Ovary (tissue), 9 donors: Measurements from ENCODE around the gene GPC6. TPM values are rescaled to one million over a fixed set of nuclear protein-coding genes. Genes with fewer than 3 reads are reported as not detected.

Experiments used
- DNase-seq, 5 donors: peaks; one replicate each; pipeline ENCODE4 v3.0.0-alpha.2; 2019 to 2020
- H3K27ac ChIP-seq, 2 donors: fragments of 200-600 bp; one replicate each; pipeline versions ENCODE4 v1.5.1 to v1.8.0; 2019 to 2022
- H3K27me3 ChIP-seq: fragments of 200-600 bp; one replicate; pipeline ENCODE4 v1.8.0; 2022
- H3K36me3 ChIP-seq: fragments of 200-600 bp; sonication (generic); one replicate; pipeline ENCODE4 v1.5.1; 2019
- H3K4me1 ChIP-seq: one replicate; pipeline ENCODE4 v1.8.1; 2013; ENCODE audit warnings: mild to moderate bottlenecking, moderate library complexity; ENCODE audit not compliant: insufficient read depth
- H3K4me3 ChIP-seq: fragments of 200-600 bp; sonication (generic); one replicate; pipeline ENCODE4 v1.5.1; 2017
- H3K9me3 ChIP-seq, 2 donors: fragments of 200-600 bp in 1 of 2; sonication (generic) in 1 of 2; one replicate each; pipeline versions ENCODE4 v1.5.1 to v1.8.1; 2013 to 2019; ENCODE audit warnings: mild to moderate bottlenecking in 1 of 2, moderate library complexity in 1 of 2
- EP300 ChIP-seq: sonication (generic); formaldehyde crosslinking; IDR thresholded peaks from one replicate; pipeline ENCODE4 v1.6.1; 2017; ENCODE audit warnings: antibody characterized with exemption
- POLR2A ChIP-seq: fragments of 450-650 bp; IDR thresholded peaks from one replicate; pipeline ENCODE4 v1.6.1; 2017; ENCODE audit warnings: antibody characterized with exemption, mild to moderate bottlenecking, moderate library complexity
- WGBS, 3 donors: extraction: QIAGEN DNeasy Blood & Tissue Kit in 1 of 3; methylation state at CpG; one replicate each; pipeline versions ENCODE4 v1.1.5 to v1.1.7; 2013 to 2017; 5-methylcytosine and 5-hydroxymethylcytosine counted together
- intact Hi-C, 4 donors: fragments of 100-400 bp; cut with DNase I; formaldehyde crosslinking; loops; one replicate each; pipeline versions ENCODE4 v1.11.0 to v1.15.1; 2022 to 2023
- polyA plus RNA-seq, 2 donors: library from polyadenylated mRNA; stranded (reverse); fragments of 200-250 nt in 1 of 2; fragments of 350-450 nt in 1 of 2; fragmentation: Illumina TruSeq in 1 of 2; extraction: RNeasy Lipid Tissue Mini Kit (QIAGEN cat#74804) in 1 of 2; gene quantifications; one replicate each; pipeline ENCODE4 v1.2.3, GENCODE V29; 2013 to 2014
- total RNA-seq, 7 donors: library from RNA; depleted of rRNA in 2 of 7; stranded (reverse); fragments of >200 nt in 2 of 7; fragmentation: NEBNext Ultra II Directional in 3 of 7; extraction: Animal tissue kit (Norgen Biotek cat#: 25700) in 3 of 7; gene quantifications; one replicate each; pipeline versions ENCODE4 v1.1.0 to v1.2.4, GENCODE V29; 2016 to 2023
- TF ChIP-seq, protein P1 (sequence below), 3 donors: fragments of 450-650 bp in 2 of 3; fragments of 200-600 bp in 1 of 3; IDR thresholded peaks; one replicate each; pipeline versions ENCODE4 v1.5.1 to v1.8.0; 2016 to 2022; ENCODE audit warnings: antibody characterized with exemption in 3 of 3, mild to moderate bottlenecking in 1 of 3
- donor health status: DM: no; HTN: no; CAD: no; lungs with moderate emphysema.
- donor health status: DM: no; HTN: no; CAD: no.
- donor health status: Bipolar disorder and iron deficiency.
- donor health status: DM: yes; HTN: yes; CAD: no.
- donor health status: DM: no; HTN: no; CAD: no.
- donor health status: DM: yes; HTN: yes; CAD: no.

Gene GPC6
- total and polyA plus RNA-seq, 9 donors, result 4.3 to 22.3 (median 17.9) TPM

DNA sequence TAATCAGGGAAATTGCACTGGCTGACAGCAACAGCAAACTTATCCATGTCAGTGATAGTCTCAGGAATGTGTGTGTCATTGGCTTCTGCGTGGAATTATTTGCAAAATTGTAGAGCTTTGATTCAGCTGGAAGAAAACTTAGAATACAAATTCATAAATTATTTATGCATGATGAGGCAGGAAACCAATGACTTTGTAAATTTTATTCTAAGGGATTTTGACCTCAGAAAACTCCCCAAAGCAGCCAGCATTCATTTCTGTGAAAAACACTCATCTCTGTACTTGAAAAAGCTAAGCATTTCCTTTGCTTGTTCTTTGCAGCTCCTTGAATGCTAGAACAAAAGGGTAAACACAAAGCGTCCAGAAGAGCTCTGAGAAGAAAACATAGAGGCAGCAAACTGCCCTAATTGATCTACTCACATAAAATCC is 1090.5 kb downstream of the GPC6 start:
- TF ChIP-seq, protein P1, sequence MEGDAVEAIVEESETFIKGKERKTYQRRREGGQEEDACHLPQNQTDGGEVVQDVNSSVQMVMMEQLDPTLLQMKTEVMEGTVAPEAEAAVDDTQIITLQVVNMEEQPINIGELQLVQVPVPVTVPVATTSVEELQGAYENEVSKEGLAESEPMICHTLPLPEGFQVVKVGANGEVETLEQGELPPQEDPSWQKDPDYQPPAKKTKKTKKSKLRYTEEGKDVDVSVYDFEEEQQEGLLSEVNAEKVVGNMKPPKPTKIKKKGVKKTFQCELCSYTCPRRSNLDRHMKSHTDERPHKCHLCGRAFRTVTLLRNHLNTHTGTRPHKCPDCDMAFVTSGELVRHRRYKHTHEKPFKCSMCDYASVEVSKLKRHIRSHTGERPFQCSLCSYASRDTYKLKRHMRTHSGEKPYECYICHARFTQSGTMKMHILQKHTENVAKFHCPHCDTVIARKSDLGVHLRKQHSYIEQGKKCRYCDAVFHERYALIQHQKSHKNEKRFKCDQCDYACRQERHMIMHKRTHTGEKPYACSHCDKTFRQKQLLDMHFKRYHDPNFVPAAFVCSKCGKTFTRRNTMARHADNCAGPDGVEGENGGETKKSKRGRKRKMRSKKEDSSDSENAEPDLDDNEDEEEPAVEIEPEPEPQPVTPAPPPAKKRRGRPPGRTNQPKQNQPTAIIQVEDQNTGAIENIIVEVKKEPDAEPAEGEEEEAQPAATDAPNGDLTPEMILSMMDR (IDR thresholded peaks at IDR 0.05), result no peak
- no peak for TF ChIP-seq EP300
- no peak for TF ChIP-seq POLR2A
- H3K27ac ChIP-seq, result no peak overlapping the region
- 5 to 13% (median 5%) methylated on average over 2 of the region's 2 CpGs for WGBS, 3 donors
- no peaks in the 10 kb centered on the region for H3K9me3 ChIP-seq
- DNase-seq, result no peak
- intact Hi-C loops, result no loop called here
- H3K4me1 ChIP-seq, result peaks cover 4% of the 10 kb centered on the region
- H3K27me3 ChIP-seq, result no peaks in the 10 kb centered on the region
- H3K4me3 ChIP-seq, result no peak overlapping the region
- H3K36me3 ChIP-seq, result no peaks in the 10 kb centered on the region

DNA sequence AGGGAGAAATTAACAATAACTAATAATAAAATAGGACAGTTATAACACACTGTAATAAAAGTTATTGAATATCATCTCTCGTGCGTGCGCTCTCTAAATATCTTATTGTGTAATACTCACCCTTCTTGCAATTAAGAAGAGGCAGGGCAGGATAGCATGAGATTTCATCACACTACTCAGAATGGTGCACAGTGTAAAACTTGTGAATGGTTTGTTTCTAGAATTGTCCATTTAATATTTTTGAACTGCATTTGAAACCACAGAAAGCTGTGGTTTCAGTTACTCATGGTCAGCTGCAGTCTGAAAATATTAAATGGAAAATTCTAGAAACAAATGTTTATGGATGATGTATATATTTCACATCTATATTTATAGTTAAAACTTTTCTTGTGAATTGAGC is 1091.8 kb downstream of the GPC6 start:
- DNase-seq, result no peak
- Histone ChIP-seq H3K9me3 (no peaks in the 10 kb centered on the region), H3K4me1 (peaks cover 3% of the 10 kb centered on the region), H3K4me3 (no peak overlapping the region), H3K27me3 (no peaks in the 10 kb centered on the region), H3K36me3 (no peaks in the 10 kb centered on the region), H3K27ac (no peak overlapping the region)
- intact Hi-C loops, result no loop called here
- TF ChIP-seq, protein P1 (IDR thresholded peaks at IDR 0.05), result no peak
- TF ChIP-seq POLR2A (no peak), EP300 (no peak)
- WGBS, 3 donors, result 79 to 96% (median 82%) methylated on average over 3 of the region's 3 CpGs

DNA sequence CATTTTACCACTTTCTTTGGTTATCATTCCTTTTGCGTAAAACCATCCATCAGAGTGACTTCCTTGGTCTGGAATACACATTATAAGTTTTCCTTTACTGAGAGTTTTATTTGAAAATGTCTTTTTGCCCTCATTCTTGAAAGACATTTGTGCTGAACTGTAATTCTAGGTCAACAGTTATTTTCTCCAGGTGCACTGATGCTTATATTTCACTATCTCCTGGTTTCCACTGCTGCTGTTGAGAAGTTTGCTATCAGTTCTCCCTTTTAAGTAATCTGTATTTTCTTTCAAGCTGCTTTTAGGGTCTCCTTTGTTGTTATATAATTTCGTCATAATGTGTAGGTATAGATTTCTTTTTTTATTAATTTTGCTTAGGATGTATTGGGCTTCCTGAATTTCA is 1092.9 kb downstream of the GPC6 start:
- DNase-seq, result no peak
- Histone ChIP-seq H3K36me3 (no peaks in the 10 kb centered on the region), H3K4me1 (peaks cover 6% of the 10 kb centered on the region), H3K9me3 (no peaks in the 10 kb centered on the region), H3K27ac (no peak overlapping the region), H3K27me3 (no peaks in the 10 kb centered on the region), H3K4me3 (no peak overlapping the region)
- TF ChIP-seq POLR2A (no peak), EP300 (no peak)
- TF ChIP-seq, protein P1 (IDR thresholded peaks at IDR 0.05), result no peak
- intact Hi-C loops, result no loop called here
- WGBS, 3 donors, result 94 to 98% (median 97%) methylated on average over 2 of the region's 2 CpGs

DNA sequence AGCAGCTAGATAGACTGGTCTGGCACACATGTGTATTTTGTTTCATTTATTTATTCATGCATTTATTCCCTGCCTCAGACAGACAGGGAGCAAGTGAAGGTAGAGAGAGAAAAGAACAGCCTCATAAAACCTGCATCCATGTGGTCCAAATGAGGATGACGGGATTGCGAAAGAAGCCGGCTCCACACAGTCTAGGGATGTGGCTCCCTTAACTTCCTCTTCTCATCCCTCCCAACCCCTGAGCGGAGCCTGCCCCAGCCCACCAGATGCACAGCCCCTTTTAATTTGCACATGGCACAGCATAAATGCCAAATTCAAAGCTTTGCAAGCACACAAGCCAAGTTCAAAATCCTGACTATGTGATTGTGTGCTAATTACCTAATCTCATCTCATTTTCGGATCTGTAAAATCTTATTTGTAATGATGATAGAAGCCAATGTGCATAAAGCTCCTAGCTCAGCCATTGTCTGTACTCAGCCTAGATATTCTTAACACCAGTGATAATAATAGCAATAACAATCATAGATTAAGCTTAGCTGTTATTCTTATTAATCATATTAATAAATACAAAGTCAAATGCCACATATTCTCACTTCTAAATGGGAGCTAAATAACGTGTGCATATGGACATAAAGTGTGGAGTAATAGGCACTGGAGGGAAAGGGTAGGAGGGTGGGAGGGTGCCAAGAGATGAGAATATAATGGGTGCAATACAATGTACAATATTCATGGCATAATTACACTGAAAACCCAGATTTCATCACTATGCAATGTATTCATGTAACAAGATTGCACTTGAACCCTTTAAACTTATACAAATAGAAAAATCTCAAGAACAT is 1096.5 kb downstream of the GPC6 start:
- H3K27ac ChIP-seq, result no peak overlapping the region
- no peaks in the 10 kb centered on the region for H3K36me3 ChIP-seq
- TF ChIP-seq EP300 (no peak), POLR2A (no peak)
- TF ChIP-seq, protein P1 (IDR thresholded peaks at IDR 0.05), result no peak
- peaks cover 19% of the 10 kb centered on the region for H3K4me1 ChIP-seq
- H3K27me3 ChIP-seq, result no peaks in the 10 kb centered on the region
- no peaks in the 10 kb centered on the region for H3K9me3 ChIP-seq
- intact Hi-C loops, result no loop called here
- 92 to 95% (median 93%) methylated on average over 6 of the region's 6 CpGs for WGBS, 3 donors
- H3K4me3 ChIP-seq, result no peak overlapping the region
- DNase-seq, result no peak
